ENCODE data around the gene TOM1L2.

- TF ChIP-seq CTCF (IDR thresholded peaks at IDR 0.05 in 4 of 5, conservative IDR thresholded peaks at IDR 0.05 in 1 of 5), result no peak
- no peak for TF ChIP-seq POLR2A (IDR thresholded peaks at IDR 0.05)
Measured at GRCh38 chr17:17982801-17983200, 10.6 kb upstream of the TOM1L2 start.
